BJ (cell line): ENCODE data around the gene GPR39. TPM values are rescaled to one million over a fixed set of nuclear protein-coding genes. Genes with fewer than 3 reads are reported as not detected.

Source experiments
- CTCF ChIA-PET: fragments of 350-600 bp; formaldehyde crosslinking; extraction: SDS; loops from one replicate; lab custom pipeline; 2021; ENCODE audit warnings: antibody characterized with exemption, inconsistent platforms; lab: Yijun Ruan, JAX
- POLR2A ChIA-PET: fragments of 300-600 bp; sonication (Branson Sonifier 250); formaldehyde crosslinking; extraction: SDS; loops from one replicate; lab custom pipeline; 2021; ENCODE audit warnings: antibody characterized with exemption; lab: Charles Lee
- DNase-seq: peaks from one replicate; pipeline ENCODE4 v3.0.0-alpha.2; 2011; ENCODE audit warnings: low read depth
- H3K27me3 ChIP-seq: 2 replicates; pipeline ENCODE4 v1.6.0; 2011; ENCODE audit warnings: low read length; ENCODE audit not compliant: control insufficient read depth, insufficient read depth
- H3K36me3 ChIP-seq: 2 replicates; pipeline ENCODE4 v1.5.1; 2011; ENCODE audit warnings: low read length; ENCODE audit not compliant: control insufficient read depth, insufficient read depth
- H3K4me3 ChIP-seq: 2 replicates; pipeline ENCODE4 v1.5.1; 2011; ENCODE audit warnings: low read depth, mild to moderate bottlenecking, control low read depth, low read length
- CTCF ChIP-seq: IDR thresholded peaks from 2 replicates; pipeline ENCODE4 v1.5.1; 2011; ENCODE audit warnings: low read depth, mild to moderate bottlenecking, control low read depth, inconsistent platforms, low read length, moderate library complexity; ENCODE audit not compliant: insufficient read depth
- polyA plus RNA-seq: library from polyadenylated mRNA; depleted of rRNA; stranded (reverse); fragments of >200 nt; gene quantifications from 2 replicates; pipeline ENCODE4 v1.2.3, GENCODE V29; 2011

GPR39 gene
- polyA plus RNA-seq, 1 experiment, result 2.3 TPM

GRCh38 chr2:132473174-132473883, 56.7 kb downstream of the GPR39 start:
- Histone ChIP-seq H3K36me3 (no peaks in the 10 kb centered on the region), H3K27me3 (no peaks in the 10 kb centered on the region), H3K4me3 (no peak overlapping the region)
- DNase-seq, result no peak
- CTCF ChIA-PET, result interaction anchor here (0.9 to 1.0 kb wide), 2 partner anchors 9 to 23 kb away, joined by 3 read pairs; no protein-coding TSS in a partner anchor
- no peak for TF ChIP-seq CTCF
- POLR2A ChIA-PET, result no interaction called here

- no peak for TF ChIP-seq CTCF
- POLR2A ChIA-PET, result no interaction called here
- CTCF ChIA-PET, result interaction anchor here (0.6 kb wide), 1 partner anchor 8 kb away, joined by 3 read pairs; no protein-coding TSS in a partner anchor
Measured at GRCh38 chr2:132475615-132476014, 59.0 kb downstream of the GPR39 start.

GRCh38 chr2:132477436-132477835, 60.8 kb downstream of the GPR39 start:
- ChIA-PET POLR2A (no interaction called here), CTCF (no interaction called here)
- TF ChIP-seq CTCF, result no peak
- H3K4me3 ChIP-seq, result no peak overlapping the region
- no peaks in the 10 kb centered on the region for H3K27me3 ChIP-seq
- peak; percentile 5 for DNase-seq
- H3K36me3 ChIP-seq, result no peaks in the 10 kb centered on the region

More at GRCh38 chr2:132475615-132476014, 59.0 kb downstream of the GPR39 start:
- H3K4me3 ChIP-seq, result no peak overlapping the region
- no peaks in the 10 kb centered on the region for H3K27me3 ChIP-seq
- H3K36me3 ChIP-seq, result no peaks in the 10 kb centered on the region
- no peak for DNase-seq

GRCh38 chr2:132477962-132478361, 61.4 kb downstream of the GPR39 start:
- POLR2A ChIA-PET, result no interaction called here
- peak; percentile 84 for DNase-seq
- TF ChIP-seq CTCF, result no peak
- CTCF ChIA-PET, result interaction anchor here (0.8 to 1.6 kb wide), 2 partner anchors 29 to 69 kb away, joined by 3 to 4 read pairs; no protein-coding TSS in a partner anchor
- no peaks in the 10 kb centered on the region for H3K27me3 ChIP-seq
- no peaks in the 10 kb centered on the region for H3K36me3 ChIP-seq
- H3K4me3 ChIP-seq, result no peak overlapping the region

GRCh38 chr2:132478461-132479105, 62.0 kb downstream of the GPR39 start:
- Histone ChIP-seq H3K36me3 (no peaks in the 10 kb centered on the region), H3K27me3 (no peaks in the 10 kb centered on the region), H3K4me3 (no peak overlapping the region)
- ChIA-PET POLR2A (no interaction called here), CTCF (interaction anchor here (0.8 to 1.6 kb wide), 2 partner anchors 29 to 69 kb away, joined by 3 to 4 read pairs; no protein-coding TSS in a partner anchor)
- no peak for DNase-seq
- no peak for TF ChIP-seq CTCF
